Suppressor macrophage treated with lipopolysaccharide for 4 hours (primary cell): ENCODE data around the gene RAG2.

ENCODE experiments used
- DNase-seq: peaks from one replicate; pipeline ENCODE4 v3.0.0-alpha.2; 2020

The RAG2 gene

GRCh38 chr11:36598051-36598450, at the start of gene RAG2:
TSS of gene RAG2 (minus strand) at chr11:36598236. CDS start at chr11:36594168, 4,068 bp downstream.
- DNase-seq = no peak

GRCh38 chr11:36638556-36638955, 40.5 kb upstream of the RAG2 start:
- DNase-seq = no peak

- DNase-seq = no peak
Measured at GRCh38 chr11:36635066-36635862, 37.2 kb upstream of the RAG2 start.

- DNase-seq = no peak
Measured at GRCh38 chr11:36631774-36632173, 33.7 kb upstream of the RAG2 start.

- no peak for DNase-seq
Measured at GRCh38 chr11:36628765-36629244, 30.8 kb upstream of the RAG2 start.

GRCh38 chr11:36628141-36628540, 30.1 kb upstream of the RAG2 start:
- no peak for DNase-seq

- DNase-seq = no peak
Measured at GRCh38 chr11:36627471-36627870, 29.4 kb upstream of the RAG2 start.

GRCh38 chr11:36627006-36627405, 29.0 kb upstream of the RAG2 start:
- no peak for DNase-seq

- DNase-seq = no peak
Measured at GRCh38 chr11:36623494-36623893, 25.5 kb upstream of the RAG2 start.

GRCh38 chr11:36622431-36623136, 24.5 kb upstream of the RAG2 start:
- peak; percentile 12 for DNase-seq

GRCh38 chr11:36620246-36620645, 22.2 kb upstream of the RAG2 start:
- DNase-seq = peak; percentile 3

- DNase-seq = no peak
Measured at GRCh38 chr11:36619502-36619901, 21.5 kb upstream of the RAG2 start.

GRCh38 chr11:36618363-36619047, 20.5 kb upstream of the RAG2 start:
- DNase-seq = no peak

- no peak for DNase-seq
Measured at GRCh38 chr11:36617543-36618362, 19.7 kb upstream of the RAG2 start.

GRCh38 chr11:36615826-36616225, 17.8 kb upstream of the RAG2 start:
- no peak for DNase-seq

- DNase-seq = no peak
Measured at GRCh38 chr11:36609383-36609782, 11.3 kb upstream of the RAG2 start.

GRCh38 chr11:36608491-36609199, 10.6 kb upstream of the RAG2 start:
- no peak for DNase-seq

GRCh38 chr11:36605221-36606216, 7.5 kb upstream of the RAG2 start:
- DNase-seq = no peak

- DNase-seq = no peak
Measured at GRCh38 chr11:36602135-36602534, 4.1 kb upstream of the RAG2 start.

- DNase-seq = peak; percentile 26
Measured at GRCh38 chr11:36601155-36601554, 3.1 kb upstream of the RAG2 start.

GRCh38 chr11:36600180-36600579, 2.1 kb upstream of the RAG2 start:
- no peak for DNase-seq
